Measurements from ENCODE around the gene FBXW7.

Gene FBXW7

DNA sequence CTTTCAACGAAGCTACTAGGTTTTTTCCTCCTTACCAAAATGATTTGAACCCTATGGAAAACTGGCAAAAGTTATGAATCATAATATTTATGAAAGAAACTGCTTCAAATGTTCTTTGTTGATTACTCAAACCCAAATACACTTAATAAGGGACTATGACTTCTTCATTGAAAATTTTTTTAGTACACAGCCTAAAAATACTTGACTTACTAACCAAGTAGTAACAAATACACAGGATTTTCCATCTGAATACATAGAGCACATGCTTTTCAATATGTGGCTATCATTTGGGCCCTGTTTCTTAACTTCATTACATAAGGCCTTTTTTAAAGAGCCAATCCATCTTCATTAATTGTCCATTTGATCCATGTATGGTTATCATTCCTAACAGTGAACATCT, 171.5 kb downstream of the FBXW7 start:
- no peak for DNase-seq

DNA sequence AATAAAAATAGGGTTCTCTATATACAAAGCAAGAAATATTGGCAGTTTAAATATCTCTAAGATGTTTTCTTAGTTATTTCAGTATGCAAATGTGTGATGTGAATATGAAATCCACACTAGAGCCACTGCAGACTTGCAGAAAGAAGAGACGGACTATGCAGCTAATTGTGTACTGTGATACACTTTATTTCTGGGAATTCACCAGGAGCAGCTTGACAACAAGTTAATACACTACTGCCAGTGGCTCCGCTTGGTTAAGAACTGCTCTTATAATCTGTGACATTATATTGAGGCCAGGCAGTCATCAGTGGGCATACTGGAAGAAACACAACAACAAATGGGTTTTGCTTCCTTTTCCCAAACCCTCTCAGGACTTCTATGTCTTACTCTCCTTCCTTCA, 172.0 kb downstream of the FBXW7 start:
- no peak for DNase-seq

DNA sequence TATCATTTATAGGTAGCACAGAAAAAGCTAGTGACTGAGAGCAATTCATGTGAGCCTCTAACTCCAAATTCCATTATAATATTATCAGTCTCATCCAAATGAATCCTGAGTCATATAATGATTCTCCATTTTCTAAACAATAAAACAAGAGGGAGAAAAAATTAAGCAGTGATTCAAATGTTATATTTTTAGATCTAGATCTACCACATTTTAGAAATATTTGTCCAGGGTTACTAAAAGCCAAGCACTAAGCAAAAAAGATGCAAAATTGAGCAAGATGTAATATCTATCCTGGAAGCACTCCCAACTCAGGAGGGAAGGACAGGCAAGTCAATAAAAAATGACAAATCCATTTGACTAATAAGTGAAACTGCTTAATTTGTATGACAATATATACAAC, 172.8 kb downstream of the FBXW7 start:
- DNase-seq: no peak

DNA sequence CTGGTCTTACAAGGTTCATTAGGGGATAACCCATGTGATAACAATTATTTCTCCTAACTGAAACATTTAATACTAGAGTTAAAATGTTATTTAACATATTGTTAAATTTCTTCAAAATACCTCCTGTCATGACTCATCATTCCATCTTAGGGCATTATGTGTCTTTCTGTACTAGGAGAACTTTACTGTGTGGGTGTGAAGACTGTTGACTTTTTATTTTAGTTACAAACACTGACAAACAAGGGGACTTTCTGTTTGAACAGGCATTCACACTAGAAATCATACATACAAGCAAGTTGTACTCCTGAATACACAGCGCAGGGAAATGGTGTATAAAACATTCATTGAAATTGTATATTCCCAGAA, 175.9 kb downstream of the FBXW7 start:
- DNase-seq: no peak

DNA sequence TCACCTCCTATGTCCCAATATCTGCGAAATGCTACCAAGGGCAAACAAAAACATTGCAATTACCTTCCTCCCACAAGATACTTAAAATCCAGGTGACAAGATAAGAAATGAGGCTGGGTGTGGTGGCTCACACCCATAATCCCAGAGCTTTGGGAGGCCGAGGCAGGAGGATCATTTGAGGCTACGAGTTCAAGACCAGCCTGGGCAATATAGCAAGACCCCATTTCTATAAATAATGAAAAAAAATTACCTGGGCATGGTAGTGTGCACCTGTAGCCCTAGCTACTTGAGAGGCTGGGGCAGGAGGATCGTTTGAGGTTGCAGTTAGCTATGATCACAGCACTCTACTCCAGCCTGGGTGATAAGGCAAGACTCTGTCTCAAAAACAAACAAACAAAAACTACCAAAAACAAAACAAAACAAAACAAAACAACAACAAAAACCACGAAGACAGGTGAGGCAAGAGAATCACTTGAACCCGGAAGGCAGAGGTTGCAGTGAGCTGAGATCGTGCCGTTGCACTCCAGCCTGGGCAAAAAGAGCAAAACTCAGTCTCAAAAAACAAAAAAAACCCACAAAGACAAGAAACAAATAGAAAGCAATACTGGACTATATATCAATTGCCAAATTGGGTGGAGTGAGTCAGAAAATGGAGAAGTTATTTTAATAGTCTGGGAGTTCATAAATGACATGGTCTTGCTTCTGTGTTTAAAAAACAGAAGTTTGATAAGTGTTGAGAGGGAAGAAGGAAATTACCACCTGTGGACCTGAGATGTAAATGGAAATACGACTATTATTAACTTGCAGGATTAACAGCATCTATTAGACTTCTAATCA, 176.5 kb downstream of the FBXW7 start:
- no peak for DNase-seq

DNA sequence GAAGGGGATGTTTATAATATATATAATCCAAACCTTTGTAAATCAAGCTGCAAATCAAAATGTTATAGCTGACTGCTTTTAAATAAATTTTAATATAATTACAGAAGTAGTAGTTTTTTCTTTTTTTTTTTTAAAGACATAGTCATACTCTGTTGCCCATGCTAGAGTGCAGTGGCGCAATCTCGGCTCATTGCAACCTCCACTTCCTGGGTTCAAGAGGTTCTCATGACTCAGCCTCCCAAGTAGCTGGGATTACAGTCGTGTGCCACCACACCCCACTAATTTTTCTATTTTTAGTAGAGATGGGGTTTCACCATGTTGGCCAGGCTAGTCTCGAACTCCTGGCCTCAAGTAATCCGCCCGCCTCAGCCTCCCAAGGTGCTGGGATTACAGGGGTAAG, 178.7 kb downstream of the FBXW7 start:
- DNase-seq: no peak

DNA sequence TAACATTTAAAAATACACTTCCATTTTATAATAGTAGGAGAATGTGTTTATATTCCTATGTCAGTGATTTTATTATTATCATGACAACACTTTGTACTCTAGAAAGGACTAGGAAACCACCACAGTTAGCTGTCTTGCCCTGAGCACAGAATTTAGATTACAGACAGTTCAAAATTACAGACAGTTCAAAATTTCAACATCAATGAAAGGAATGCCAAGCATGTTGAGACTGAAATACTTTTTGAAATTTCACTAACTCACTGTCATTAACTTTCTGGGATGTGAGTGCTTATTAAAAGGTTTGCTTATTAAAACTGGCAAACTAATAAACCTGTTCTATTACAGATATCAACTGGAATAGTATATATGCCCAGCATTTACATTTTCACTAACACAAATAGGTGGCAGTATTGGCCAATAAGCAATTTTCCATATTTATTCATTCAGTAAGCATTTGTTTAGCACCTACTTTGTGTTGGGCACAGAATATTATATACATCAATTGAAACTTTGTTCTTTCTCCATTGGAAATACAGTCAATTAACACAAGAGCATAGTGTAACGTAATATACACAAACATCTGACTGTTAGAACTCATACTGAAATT, 179.4 kb downstream of the FBXW7 start:
- DNase-seq: no peak

DNA sequence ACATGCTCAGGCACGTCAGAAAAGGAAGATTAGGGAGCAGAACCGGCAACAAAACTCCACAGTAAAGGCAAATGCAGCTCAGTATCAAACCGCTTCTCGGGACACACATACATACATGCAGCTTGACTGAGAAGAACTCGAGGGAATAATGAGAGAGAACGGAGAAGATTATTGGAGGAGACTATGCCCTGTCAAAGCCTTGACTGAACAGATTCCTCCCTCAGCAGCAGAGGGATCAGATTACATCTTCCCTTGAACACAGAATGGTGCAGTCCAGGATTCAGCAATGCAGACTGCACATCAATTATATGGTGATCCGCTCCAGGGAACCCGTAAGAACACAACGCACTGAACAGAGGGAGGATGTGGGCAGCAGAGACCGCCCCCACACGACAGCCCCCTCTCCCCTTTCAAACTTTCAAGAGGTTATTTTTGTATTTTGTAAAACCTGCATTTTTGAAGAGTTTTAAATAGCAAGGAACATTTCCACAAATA, 183.2 kb downstream of the FBXW7 start:
- no peak for DNase-seq

DNA sequence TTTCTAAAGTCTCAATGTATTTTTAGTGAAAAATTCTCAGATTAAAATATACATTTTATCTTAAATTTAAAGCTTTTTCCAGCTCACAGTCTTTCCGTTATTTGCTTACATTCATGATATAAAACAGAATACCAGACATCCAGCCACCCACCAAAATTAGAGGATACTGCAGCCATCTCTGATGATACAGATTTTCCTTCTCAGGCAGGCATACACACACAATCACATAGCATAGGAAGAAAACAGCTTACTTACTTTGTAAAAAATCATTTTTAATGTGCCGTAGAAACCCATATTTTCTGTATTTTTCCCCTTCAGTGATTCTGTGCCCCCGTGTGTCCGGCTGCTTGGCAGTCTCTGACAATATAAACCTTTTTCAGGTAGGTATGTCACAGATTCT, 183.7 kb downstream of the FBXW7 start:
- no peak for DNase-seq

DNA sequence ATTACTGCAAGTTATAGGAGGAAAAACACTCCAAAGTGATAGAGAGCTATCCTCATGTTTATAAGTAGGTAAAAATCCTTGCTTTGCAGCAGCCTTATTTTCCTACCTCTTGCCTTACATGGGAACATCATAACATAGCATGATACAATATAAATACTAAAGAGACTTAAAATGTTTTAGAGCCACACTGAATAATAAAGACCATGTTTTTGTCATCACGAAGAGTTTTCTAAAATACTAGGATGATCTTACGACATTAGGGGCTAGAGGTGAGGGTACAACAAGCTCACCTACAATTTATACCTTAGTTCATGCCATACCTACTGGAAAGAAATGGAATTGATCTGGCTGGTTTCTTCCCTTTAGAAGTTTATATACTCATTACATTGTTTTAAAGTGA, 184.8 kb downstream of the FBXW7 start:
- no peak for DNase-seq

DNA sequence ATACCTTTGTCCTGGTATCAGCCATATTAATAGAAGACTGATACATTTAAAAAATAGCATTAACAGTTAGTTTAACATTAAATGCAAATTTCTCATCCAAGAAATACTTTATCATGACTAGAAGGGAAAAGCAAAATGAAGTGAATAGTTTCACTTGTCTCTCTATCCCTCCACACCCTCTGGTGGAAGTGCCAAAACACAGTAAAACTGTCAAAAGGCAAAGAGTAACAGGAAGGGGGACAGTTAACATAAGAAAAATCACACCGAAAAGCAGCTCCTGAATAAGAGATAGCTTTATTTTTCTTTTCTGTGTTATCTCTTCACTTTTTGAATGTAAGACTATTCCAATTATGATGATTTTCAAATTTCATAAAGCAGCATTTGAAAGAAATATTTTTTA, 187.2 kb downstream of the FBXW7 start:
- no peak for DNase-seq

DNA sequence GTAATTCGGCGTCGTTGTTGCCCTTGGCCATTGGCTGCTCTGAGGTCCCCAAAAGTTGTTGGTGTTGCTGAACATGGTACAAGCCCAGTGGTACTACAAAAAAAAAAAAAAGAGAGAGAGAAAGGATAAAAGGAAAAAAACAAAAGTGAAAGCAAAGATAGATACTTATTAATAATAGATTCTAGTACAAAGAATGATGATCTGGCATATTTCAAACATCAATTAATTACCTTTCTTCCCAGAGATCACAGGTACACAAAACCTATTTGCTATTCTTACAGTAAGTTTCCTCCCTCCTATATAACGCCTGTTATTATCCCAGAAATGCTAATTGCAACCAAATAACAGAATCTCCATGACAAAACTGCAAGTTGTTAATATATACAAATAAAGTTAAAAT, 188.9 kb downstream of the FBXW7 start:
- no peak for DNase-seq

DNA sequence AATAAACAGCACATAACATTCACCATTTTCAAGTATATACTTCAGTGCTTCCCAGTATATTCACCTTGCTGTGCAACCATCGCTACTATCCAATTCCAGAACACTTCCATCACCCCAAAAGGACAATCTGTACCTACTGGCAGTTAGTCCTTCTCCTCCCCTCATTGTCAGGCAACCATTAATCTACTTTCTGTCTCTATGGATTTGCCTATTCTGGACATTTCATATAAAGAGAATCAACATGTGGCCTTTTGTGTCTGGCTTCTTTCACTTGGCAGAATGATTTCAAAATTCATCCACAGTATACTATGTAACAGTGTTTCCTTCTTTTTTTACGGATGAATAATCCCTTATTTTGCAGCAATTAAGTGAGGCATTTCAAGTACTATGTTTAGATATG, 189.4 kb downstream of the FBXW7 start:
- DNase-seq: no peak

DNA sequence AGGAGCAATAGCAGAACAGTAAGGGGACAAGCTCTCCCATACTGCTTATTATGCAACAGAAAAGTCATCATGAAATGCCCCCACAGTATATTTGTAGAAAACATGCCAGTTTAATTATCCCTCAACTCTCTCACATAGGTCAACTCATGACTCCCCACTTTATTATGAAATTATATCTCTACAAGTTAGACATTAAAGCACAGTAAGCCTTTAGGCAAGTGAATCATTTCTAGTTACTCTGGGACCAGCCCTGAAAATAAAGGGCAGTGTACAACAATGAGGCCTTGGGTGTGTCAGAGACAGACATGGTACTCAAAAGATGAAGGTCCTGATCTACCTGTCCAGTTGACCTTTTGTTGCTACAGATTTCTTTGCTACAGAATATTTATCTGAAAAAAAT, 191.9 kb downstream of the FBXW7 start:
- no peak for DNase-seq

DNA sequence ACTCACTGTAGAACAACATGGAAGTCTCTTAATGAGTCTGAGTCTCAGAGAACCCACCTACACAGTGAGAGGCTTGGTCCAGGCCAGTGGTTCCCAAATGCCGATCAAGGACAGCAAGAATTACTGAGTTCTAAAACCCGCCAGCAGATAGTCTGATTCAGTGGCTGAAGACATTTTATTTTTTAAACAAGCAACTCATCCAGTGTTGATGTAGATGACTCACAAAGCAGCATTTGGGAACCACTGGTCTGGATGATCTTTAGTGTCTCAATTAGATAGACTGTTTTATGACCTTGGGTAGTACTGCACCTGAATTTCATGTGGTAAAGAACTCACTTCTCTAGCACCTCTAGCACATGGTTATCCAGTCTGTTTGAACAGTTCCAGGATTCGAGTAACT, 193.6 kb downstream of the FBXW7 start:
- DNase-seq: no peak

DNA sequence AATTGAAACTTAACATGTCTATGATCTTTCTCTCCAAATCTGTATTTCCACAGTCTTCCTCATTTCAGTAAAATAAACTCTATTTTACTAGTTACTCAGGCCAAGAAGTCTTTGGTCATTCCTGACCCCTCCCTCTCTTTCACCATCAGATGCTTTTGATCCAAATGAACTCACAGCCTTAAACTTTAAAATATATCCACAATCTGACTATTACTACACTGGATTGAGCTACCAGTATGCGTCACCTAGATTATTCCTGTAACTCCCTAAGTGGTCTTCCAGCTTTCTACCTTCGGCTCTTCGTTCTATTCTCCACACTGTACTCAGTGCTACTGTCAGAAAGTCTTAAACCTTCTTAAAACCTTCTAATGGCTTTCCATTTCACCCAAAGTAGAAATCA, 195.1 kb downstream of the FBXW7 start:
- no peak for DNase-seq

DNA sequence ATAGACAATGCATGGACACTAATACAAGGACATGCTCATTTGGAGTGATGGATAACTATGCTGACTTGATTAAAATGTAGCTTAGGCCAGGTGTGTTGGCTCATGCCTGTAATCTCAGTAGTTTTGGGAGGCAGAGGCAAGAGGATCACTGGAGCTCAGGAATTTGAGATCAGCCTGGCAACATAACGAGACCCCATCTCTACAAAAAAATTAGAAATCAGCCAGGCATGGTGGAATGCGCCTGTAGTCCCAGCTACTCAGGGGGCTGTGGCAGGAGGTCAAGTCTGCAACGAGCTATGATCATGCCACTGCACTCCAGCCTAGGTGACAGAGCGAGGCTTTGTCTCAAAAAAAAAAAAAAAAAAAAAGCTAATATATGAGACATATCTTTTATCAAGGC, 196.3 kb downstream of the FBXW7 start:
- DNase-seq: no peak

DNA sequence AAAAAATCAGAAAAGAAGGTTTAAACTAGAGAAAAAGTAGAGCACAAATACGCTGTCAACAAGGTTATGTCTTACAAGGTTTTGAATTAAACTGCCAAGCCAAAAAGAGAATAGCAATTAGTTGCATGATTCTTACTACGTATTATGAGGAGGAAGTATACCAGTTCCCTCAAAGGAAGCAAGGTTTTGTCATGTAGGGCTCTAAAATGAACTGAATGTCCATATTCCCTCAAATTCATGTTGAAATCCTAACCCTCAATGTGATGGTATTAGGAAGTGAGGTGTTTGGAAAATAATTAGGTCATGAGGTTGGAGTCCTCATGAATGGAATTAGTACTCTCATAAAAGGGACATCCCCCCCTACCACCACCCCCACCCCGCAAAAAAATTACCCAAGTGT, 201.0 kb downstream of the FBXW7 start:
- DNase-seq: no peak

DNA sequence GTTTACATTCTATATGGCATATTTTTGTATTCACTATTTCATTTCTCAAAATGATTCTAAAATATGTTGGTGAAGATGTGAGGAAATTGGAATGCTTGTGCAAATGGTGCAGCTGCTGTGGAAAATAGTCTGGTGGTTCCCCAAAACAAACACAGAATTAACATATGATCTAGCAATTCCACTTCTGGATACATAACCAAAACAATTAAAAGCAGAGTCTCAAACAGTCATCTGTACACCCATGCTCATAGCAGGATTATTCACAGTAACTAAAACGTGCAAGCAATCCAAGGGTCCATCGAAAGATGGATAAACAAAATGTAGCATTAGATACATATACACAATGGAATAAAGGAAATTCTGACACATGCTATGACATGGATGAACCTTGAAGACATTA, 204.8 kb downstream of the FBXW7 start:
- DNase-seq: no peak

DNA sequence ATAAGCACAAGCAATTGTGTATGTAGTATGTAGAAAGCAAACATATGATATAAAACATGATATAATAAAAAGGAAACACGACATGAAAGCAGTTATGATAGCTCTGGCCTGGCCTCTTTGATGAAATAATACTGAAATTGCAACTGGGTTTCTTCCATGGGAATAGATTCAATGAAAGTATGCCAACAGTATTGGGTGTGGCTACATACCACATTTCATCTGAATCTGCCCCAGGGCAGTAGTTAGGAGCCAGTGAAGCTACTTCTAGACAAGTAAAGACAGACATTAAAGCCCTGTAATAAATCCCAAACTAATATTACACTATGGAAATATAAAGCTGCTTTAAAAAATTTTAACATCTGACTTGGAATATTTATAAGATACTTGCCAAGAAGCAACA, 207.3 kb downstream of the FBXW7 start:
- DNase-seq: no peak

DNA sequence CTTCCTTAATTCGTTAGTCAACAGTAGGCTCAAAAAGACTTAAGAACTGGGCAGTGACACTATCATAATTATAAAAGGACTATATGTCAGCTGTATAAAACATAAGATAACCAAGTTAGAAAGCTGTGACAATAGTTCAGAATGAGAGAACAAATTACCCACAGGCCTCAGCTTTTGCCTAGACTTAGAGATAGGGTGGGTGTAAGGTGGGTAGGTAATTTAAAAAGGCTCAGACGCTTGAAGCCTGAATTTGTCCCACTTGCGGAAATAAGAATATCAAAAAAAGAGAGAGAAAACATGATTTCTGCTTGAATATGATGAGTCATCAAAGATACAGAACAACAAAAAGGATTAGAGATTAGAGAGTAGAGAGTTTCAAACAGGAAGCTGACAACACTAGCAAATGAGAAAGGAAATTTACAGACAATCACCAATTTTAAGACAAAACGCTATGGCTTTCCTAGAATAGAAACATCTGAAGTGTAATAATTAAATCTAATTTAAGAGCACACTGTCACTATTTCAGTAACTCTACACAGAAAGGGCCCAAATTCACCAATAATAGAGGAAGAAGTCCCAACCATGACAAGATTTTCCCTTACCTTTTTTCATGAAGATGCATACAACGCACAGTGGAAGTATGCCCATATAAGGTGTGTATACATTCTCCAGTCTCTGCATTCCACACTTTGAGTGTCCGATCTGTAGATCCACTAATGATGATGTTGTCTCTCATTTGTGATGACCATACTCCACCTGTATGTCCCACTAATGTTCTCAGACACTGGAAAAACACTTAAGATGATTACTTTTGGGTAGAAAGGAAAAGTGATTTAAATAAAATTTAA, 208.1 kb downstream of the FBXW7 start:
- no peak for DNase-seq

DNA sequence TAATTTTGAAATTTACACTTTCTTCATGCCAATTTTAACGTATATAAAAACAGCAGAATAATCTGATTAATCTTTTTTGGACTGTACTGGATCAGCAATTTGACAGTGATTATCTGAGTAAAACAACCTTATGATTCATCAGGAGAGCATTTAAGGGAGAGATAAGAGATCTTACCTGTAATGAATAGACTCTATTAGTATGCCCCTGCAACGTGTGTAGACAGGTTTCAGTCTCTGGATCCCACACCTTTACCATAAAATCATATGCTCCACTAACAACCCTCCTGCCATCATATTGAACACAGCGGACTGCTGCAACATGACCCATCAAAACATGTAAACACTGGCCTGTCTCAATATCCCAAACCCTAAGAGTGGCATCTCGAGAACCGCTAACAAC, 210.1 kb downstream of the FBXW7 start:
- DNase-seq: no peak

DNA sequence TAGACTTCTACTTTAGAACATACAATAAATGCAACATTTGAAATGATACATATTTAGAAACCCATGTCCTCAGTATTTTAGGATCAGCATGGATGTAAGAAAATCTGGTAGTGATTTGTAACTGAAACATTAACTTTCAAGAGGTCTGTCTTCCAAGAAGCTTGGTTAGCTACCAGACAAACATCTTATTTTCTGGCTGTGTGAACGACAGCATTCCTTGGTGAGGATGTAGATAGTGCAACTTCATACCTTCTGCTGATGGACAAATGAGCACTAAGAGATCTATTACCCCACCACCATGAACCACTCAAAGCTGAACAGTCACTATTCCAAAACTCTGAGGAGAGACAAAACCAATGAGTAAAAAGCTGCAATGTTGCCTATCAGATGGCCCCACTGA, 212.7 kb downstream of the FBXW7 start:
- DNase-seq: no peak

DNA sequence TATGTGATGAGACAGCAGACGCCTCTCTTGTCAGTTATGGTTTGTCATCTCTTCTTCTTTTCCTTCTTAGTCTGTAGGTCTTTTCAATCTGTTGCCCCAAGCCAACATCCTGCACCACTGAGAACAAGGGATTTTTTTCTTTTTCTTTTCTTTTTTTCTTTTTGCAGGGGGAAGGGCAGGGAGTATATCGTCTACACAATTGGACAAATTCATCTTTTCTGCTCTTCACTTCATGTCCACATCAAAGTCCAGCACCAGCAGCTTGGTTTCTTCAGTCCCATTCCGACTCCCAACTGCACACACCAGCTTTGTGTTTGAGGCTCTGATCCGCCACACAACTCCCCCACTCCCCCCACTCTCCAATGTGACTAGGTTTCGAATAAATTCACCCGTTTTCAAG, 213.2 kb downstream of the FBXW7 start:
- DNase-seq: no peak
